ENCODE results near the gene RBP2.

RBP2 gene

DNA sequence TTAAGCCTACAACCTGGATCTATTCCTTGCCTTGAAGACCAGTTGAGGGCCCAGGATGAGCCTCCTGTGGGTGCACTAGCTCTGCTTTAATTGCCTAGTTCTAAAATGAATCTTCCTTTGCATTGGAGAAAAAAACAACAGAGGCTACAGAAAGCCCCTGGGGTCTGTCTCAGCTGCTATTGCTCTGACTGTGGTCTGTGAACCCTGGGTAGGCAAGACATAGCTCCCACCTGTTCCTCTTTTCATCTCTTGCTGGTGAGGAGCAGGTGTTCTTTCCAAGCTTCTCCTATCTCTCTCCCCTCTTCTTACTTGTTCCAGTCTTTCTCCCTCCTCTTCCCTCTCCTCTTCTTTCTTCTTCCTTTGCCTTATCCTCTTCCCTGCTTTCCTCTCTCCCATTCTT lies 28.8 kb downstream of the RBP2 start:
- Histone ChIP-seq H3K9me3 (ENCODE audit: control insufficient read depth, insufficient read depth, low read length) (no peaks in the 10 kb centered on the region), H3K27ac (ENCODE audit: low read length) (no peak overlapping the region), H3K27me3 (ENCODE audit: control insufficient read depth, insufficient read depth, low read length) (no peaks in the 10 kb centered on the region), H3K4me3 (ENCODE audit: low read length) (no peak overlapping the region), H3K4me1 (ENCODE audit: control insufficient read depth, insufficient read depth, low read length) (no peaks in the 10 kb centered on the region), H3K36me3 (ENCODE audit: control insufficient read depth, insufficient read depth, low read length) (no peaks in the 10 kb centered on the region)
- DNase-seq (ENCODE audit: low read depth, low spot score) = no peak

DNA sequence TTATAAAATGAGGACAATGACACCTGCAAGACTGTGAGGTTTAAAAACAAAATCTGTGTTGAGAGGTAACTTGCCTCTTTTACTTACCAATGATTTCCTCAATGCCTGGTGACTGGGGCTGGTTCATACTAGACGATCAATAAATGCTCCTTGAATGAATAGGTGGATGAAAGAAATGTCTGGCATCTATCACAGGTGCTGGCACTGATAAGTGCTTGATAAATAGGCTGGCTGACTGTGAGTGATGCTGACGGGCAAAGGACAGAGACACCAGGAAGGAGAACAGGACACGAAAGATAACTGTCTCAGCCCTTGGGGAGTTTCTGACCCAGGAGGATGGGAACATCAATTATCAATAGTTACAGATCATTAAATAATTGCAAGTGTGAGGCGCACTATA lies 31.9 kb downstream of the RBP2 start:
- no peak overlapping the region for H3K27ac ChIP-seq (ENCODE audit: low read length)
- no CpG with 5 or more reads among the region's 4 CpGs for WGBS (ENCODE audit: insufficient coverage, insufficient read length)
- H3K4me3 ChIP-seq (ENCODE audit: low read length) = no peak overlapping the region
- no peaks in the 10 kb centered on the region for H3K4me1 ChIP-seq (ENCODE audit: control insufficient read depth, insufficient read depth, low read length)
- no peaks in the 10 kb centered on the region for H3K9me3 ChIP-seq (ENCODE audit: control insufficient read depth, insufficient read depth, low read length)
- H3K27me3 ChIP-seq (ENCODE audit: control insufficient read depth, insufficient read depth, low read length) = no peaks in the 10 kb centered on the region
- DNase-seq (ENCODE audit: low read depth, low spot score) = no peak
- no peaks in the 10 kb centered on the region for H3K36me3 ChIP-seq (ENCODE audit: control insufficient read depth, insufficient read depth, low read length)

DNA sequence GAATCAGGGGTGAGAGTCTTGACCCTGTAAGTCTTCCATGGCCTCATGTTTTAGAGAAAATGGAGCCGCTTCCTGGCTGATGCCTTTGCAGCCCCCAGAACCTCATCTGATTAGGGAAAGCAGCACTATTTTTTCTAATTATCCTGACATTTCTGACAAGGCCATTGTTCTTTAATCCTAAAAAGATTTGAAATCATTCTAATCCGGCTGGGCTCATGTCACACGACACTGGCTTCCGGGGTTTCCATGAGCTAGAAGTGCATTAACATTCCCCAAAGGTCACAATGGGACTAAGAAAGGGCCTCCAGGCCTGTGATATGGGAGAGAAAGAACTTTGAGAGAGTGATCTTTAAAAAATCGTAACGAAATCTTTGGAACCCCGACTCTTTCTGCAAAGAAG lies 33.1 kb downstream of the RBP2 start:
- H3K27ac ChIP-seq (ENCODE audit: low read length) = no peak overlapping the region
- no peaks in the 10 kb centered on the region for H3K27me3 ChIP-seq (ENCODE audit: control insufficient read depth, insufficient read depth, low read length)
- H3K4me3 ChIP-seq (ENCODE audit: low read length) = no peak overlapping the region
- no peaks in the 10 kb centered on the region for H3K9me3 ChIP-seq (ENCODE audit: control insufficient read depth, insufficient read depth, low read length)
- no peaks in the 10 kb centered on the region for H3K36me3 ChIP-seq (ENCODE audit: control insufficient read depth, insufficient read depth, low read length)
- H3K4me1 ChIP-seq (ENCODE audit: control insufficient read depth, insufficient read depth, low read length) = no peaks in the 10 kb centered on the region
- no peak for DNase-seq (ENCODE audit: low read depth, low spot score)
- no CpG with 5 or more reads among the region's 7 CpGs for WGBS (ENCODE audit: insufficient coverage, insufficient read length)

DNA sequence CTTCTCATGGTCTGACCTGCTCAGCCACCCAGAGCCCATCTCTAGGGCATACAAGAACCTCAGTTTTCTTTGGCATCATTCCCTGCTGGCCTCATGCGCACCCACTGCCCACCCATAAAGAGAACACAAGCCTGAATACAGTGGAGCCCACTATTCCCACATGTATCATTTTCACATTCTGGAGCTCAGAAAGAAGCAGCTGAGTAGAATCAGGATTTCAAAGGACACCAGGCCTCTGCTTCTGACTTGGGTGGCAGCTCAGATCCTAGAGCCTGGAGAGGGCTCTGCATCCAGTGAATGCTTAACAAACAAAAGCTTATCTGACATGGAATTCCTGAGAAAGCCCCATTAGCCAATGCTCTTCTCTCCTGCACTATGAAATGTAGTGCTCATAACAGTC lies 34.7 kb downstream of the RBP2 start:
- Histone ChIP-seq H3K27me3 (ENCODE audit: control insufficient read depth, insufficient read depth, low read length) (no peaks in the 10 kb centered on the region), H3K9me3 (ENCODE audit: control insufficient read depth, insufficient read depth, low read length) (no peaks in the 10 kb centered on the region), H3K27ac (ENCODE audit: low read length) (no peak overlapping the region), H3K4me3 (ENCODE audit: low read length) (no peak overlapping the region), H3K36me3 (ENCODE audit: control insufficient read depth, insufficient read depth, low read length) (no peaks in the 10 kb centered on the region), H3K4me1 (ENCODE audit: control insufficient read depth, insufficient read depth, low read length) (no peaks in the 10 kb centered on the region)
- no peak for DNase-seq (ENCODE audit: low read depth, low spot score)
- no CpG with 5 or more reads among the region's 1 CpG for WGBS (ENCODE audit: insufficient coverage, insufficient read length)

DNA sequence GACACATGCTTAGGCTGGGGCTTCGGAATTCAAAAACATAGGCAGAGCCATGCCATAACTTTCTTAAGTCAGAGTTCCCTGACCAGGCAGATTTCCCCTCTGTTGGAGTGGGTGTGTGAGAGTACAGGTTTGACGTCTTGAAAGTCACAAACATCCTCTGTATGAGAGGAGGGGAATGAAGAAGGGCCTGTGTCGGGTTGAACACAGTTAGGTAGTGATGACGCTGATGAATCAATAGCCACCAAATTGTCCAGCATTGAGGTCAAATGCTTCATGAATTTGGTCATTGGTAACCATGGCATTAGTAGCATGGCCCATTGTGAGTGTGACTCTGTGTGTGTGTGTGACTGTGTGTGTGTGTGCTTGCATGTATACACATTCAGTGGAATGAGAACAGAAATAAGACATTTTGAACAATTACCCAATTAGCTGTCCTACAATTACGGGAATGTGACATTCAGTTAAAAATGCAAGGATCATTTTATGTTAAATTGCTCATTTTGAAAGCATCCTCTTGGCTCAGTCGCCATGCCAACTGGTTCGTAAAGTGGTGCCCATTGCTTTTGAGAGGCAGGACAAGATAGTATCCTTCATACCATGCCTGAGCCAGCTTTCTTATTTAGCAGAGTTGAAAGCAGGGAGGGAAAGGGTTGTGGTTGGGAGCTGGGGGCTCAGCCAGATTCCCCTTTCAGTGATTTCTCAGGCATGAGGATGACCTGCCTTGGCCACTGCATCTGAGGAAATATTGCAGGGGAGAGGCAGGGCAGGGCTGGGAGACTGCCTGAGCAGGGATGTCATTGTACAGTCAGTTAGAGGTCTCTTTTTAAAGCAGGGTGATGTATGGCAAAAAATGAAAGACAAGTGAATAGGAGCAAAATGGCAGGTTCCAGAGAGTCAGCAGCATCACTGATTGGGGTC lies 35.4 kb downstream of the RBP2 start:
- no peaks in the 10 kb centered on the region for H3K9me3 ChIP-seq (ENCODE audit: control insufficient read depth, insufficient read depth, low read length)
- H3K27me3 ChIP-seq (ENCODE audit: control insufficient read depth, insufficient read depth, low read length) = no peaks in the 10 kb centered on the region
- no peaks in the 10 kb centered on the region for H3K36me3 ChIP-seq (ENCODE audit: control insufficient read depth, insufficient read depth, low read length)
- DNase-seq (ENCODE audit: low read depth, low spot score) = no peak
- no CpG with 5 or more reads among the region's 7 CpGs for WGBS (ENCODE audit: insufficient coverage, insufficient read length)
- no peaks in the 10 kb centered on the region for H3K4me1 ChIP-seq (ENCODE audit: control insufficient read depth, insufficient read depth, low read length)
- no peak overlapping the region for H3K27ac ChIP-seq (ENCODE audit: low read length)
- no peak overlapping the region for H3K4me3 ChIP-seq (ENCODE audit: low read length)

DNA sequence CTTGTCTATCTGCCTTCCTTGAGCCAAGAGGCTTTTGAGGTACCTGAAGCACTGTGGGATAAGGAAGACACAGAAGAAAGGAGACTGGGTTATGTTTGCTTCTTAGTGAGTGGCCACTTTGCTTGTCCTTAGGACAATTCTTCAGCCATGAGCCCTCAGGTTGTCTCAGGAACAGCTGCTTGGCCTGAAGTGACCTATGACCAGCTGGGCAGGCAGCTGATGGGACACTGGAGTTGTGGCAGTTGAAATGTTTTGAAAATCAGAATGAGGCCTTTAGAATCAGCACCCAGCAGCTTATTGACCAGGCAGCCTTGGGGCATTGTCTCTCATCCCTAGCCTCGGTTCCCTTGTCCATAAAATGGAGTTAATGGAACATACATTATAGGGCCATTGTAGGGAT lies 37.0 kb downstream of the RBP2 start:
- Histone ChIP-seq H3K9me3 (ENCODE audit: control insufficient read depth, insufficient read depth, low read length) (no peaks in the 10 kb centered on the region), H3K27me3 (ENCODE audit: control insufficient read depth, insufficient read depth, low read length) (no peaks in the 10 kb centered on the region), H3K36me3 (ENCODE audit: control insufficient read depth, insufficient read depth, low read length) (no peaks in the 10 kb centered on the region), H3K4me1 (ENCODE audit: control insufficient read depth, insufficient read depth, low read length) (no peaks in the 10 kb centered on the region), H3K27ac (ENCODE audit: low read length) (no peak overlapping the region), H3K4me3 (ENCODE audit: low read length) (no peak overlapping the region)
- no CpG with 5 or more reads among the region's 1 CpG for WGBS (ENCODE audit: insufficient coverage, insufficient read length)
- no peak for DNase-seq (ENCODE audit: low read depth, low spot score)

DNA sequence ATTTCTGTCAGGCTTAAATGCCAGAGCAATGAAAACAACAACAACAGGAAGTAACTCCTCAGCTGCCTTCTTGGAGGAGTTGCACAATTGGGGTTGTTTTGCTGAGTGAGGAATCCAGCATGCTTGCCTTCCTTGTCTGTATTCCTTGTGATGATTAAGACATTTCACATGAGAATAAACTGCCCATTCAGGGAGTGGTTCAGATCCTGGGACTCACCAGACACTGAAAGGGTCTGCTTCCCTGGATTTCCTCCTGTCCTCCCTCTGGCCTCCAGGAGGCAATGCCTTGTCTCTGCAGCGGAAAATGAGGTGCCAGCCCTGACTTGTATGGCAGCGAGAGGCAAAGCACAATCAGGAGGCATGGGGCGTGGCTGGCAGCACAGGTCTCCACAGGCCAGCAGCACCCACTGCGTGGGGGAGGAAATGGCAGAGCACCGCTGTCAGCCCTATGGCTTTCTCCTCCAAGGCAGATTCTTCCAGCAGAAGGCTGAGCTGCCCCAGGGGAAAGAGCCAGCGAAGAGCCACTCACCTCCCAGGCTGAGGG lies 41.5 kb downstream of the RBP2 start:
- H3K9me3 ChIP-seq (ENCODE audit: control insufficient read depth, insufficient read depth, low read length) = no peaks in the 10 kb centered on the region
- H3K4me1 ChIP-seq (ENCODE audit: control insufficient read depth, insufficient read depth, low read length) = no peaks in the 10 kb centered on the region
- no CpG with 5 or more reads among the region's 6 CpGs for WGBS (ENCODE audit: insufficient coverage, insufficient read length)
- H3K4me3 ChIP-seq (ENCODE audit: low read length) = no peak overlapping the region
- DNase-seq (ENCODE audit: low read depth, low spot score) = no peak
- no peak overlapping the region for H3K27ac ChIP-seq (ENCODE audit: low read length)
- H3K36me3 ChIP-seq (ENCODE audit: control insufficient read depth, insufficient read depth, low read length) = no peaks in the 10 kb centered on the region
- H3K27me3 ChIP-seq (ENCODE audit: control insufficient read depth, insufficient read depth, low read length) = no peaks in the 10 kb centered on the region

DNA sequence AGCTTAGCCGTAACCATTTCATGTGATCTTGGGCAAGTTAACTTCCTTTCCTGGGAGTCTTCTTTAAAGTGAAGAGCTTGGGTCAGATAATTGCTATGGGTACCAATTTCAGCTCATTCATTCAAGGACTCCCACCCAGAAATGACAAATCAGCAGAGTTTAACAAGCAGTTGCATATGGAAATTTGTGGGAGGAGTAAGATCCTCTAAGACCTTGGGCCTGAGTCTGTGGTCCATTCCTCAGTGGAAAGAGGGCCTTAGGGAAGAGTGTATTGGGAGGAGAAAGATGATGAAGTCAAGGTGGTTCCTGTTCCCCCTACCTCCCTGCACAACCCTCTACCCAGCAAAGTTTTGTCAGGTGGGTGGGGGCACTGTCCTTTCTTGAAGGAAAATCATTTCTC lies 42.1 kb downstream of the RBP2 start:
- Histone ChIP-seq H3K4me1 (ENCODE audit: control insufficient read depth, insufficient read depth, low read length) (no peaks in the 10 kb centered on the region), H3K36me3 (ENCODE audit: control insufficient read depth, insufficient read depth, low read length) (no peaks in the 10 kb centered on the region), H3K9me3 (ENCODE audit: control insufficient read depth, insufficient read depth, low read length) (no peaks in the 10 kb centered on the region), H3K4me3 (ENCODE audit: low read length) (no peak overlapping the region), H3K27ac (ENCODE audit: low read length) (no peak overlapping the region), H3K27me3 (ENCODE audit: control insufficient read depth, insufficient read depth, low read length) (no peaks in the 10 kb centered on the region)
- no CpG with 5 or more reads among the region's 1 CpG for WGBS (ENCODE audit: insufficient coverage, insufficient read length)
- DNase-seq (ENCODE audit: low read depth, low spot score) = no peak

DNA sequence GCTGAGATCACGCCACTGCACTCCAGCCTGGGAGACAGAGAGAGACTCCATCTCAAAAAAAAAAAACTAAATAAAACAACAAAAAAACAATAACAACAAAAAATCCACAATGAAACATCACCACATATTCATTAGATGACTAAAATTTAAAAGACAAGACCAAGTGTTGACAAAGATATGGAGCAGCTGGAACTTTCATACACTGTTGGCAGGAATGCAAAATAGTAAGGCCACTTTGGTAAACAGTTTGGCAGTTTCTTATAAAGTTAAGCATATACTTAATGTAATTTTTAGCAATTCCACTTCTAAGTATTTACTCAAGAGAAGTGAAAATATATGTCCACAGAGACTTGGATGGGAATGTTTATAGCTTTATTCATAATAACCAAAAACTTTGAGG lies 43.2 kb downstream of the RBP2 start:
- WGBS (ENCODE audit: insufficient coverage, insufficient read length) = no CpG with 5 or more reads among the region's 1 CpG
- no peaks in the 10 kb centered on the region for H3K9me3 ChIP-seq (ENCODE audit: control insufficient read depth, insufficient read depth, low read length)
- no peaks in the 10 kb centered on the region for H3K36me3 ChIP-seq (ENCODE audit: control insufficient read depth, insufficient read depth, low read length)
- no peak for DNase-seq (ENCODE audit: low read depth, low spot score)
- H3K4me1 ChIP-seq (ENCODE audit: control insufficient read depth, insufficient read depth, low read length) = no peaks in the 10 kb centered on the region
- no peak overlapping the region for H3K4me3 ChIP-seq (ENCODE audit: low read length)
- H3K27ac ChIP-seq (ENCODE audit: low read length) = no peak overlapping the region
- no peaks in the 10 kb centered on the region for H3K27me3 ChIP-seq (ENCODE audit: control insufficient read depth, insufficient read depth, low read length)

DNA sequence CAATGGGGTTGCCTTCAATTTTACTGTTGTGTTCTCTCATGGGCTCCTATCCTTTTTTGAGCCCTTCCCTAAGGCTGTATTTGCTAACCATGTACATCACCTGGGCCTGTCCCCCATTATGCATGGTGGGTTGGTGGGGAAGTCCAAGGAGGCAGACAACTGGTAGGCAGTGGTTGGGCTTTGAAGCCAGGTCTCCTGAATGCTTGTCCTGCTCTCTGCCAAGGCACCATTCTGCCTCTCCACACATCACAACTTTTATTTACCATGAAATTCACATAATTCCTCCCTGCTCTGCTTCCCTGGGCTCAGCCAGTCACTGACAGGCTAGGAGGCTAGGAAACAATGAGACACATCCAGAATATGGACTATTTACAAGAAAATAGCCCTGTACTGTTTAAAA lies 45.8 kb downstream of the RBP2 start:
- Histone ChIP-seq H3K27ac (ENCODE audit: low read length) (no peak overlapping the region), H3K9me3 (ENCODE audit: control insufficient read depth, insufficient read depth, low read length) (no peaks in the 10 kb centered on the region), H3K27me3 (ENCODE audit: control insufficient read depth, insufficient read depth, low read length) (no peaks in the 10 kb centered on the region), H3K4me3 (ENCODE audit: low read length) (no peak overlapping the region), H3K36me3 (ENCODE audit: control insufficient read depth, insufficient read depth, low read length) (no peaks in the 10 kb centered on the region), H3K4me1 (ENCODE audit: control insufficient read depth, insufficient read depth, low read length) (no peaks in the 10 kb centered on the region)
- DNase-seq (ENCODE audit: low read depth, low spot score) = no peak
